ENCODE results near the gene TPCN1.

TPCN1 gene

DNA sequence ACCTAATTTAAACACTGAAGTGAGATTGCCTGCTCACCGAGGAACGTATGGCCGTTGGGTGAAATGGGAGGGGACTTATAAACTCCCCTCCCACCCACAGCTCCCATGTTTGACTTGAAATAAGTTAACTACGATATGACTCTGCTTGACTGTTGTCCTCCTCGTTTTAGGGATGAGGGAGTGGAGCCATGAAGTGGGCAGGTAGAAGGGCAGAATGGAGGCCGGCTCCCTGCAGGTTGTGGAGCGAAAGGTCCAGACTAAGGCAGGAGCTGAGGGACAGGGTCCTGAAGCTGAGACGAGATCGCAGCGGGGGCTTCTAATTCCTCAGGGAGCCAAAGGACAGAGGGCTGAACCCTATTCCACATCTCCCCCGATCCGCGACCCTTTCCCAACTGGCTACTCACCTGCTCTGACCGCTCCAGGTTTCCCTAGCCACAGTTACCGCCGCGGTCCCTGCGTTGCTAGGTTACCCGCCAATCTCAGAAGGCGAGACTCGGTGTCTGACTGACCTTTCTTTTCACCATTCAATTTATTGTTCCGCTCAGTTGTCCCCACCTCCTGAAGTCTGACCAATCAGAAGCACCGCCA, 577 bp upstream of the TPCN1 start:
- DNase-seq, result no peak
- in situ Hi-C loops (cut with MboI; ENCODE audit: low pct_unique_long_range_greater_than_20kb, low sequenced_read_pairs), result no loop called here

DNA sequence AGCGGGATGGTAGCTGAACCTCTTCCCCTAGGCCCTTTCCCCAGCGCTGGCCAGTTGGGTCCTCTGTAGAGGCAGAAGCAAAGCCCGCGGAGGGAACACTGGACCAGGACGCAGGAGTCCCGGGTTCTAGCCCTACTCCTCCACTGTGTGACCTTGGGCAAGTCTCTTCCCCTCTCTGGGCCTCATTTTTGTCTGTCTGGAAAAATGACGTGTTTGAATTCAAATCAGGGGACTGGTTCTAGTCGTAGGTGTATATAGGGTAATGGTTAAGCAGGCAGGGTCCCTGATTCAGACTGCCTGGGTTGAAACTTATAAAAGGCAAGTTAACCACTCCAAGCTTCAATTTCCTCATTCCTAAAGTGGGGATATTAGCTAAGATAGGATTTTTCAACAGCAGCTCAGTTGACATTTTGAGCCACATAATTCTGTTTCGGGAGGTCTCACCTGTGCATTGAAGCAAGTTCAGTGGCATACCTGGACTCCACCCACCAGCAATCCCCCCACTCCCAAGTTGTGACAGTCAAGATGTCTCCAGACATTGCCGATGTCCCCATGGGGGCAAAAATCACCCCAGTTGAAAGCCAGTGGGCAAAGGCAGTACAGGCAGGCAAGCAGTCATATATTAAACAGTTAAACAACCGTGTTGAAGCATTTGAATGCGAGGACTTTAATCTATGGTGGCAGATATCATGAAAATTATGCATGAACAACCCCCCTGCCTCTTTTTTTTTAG, 899 bp downstream of the TPCN1 start:
- in situ Hi-C loops (cut with MboI; ENCODE audit: low pct_unique_long_range_greater_than_20kb, low sequenced_read_pairs), result no loop called here
- no peak for DNase-seq

DNA sequence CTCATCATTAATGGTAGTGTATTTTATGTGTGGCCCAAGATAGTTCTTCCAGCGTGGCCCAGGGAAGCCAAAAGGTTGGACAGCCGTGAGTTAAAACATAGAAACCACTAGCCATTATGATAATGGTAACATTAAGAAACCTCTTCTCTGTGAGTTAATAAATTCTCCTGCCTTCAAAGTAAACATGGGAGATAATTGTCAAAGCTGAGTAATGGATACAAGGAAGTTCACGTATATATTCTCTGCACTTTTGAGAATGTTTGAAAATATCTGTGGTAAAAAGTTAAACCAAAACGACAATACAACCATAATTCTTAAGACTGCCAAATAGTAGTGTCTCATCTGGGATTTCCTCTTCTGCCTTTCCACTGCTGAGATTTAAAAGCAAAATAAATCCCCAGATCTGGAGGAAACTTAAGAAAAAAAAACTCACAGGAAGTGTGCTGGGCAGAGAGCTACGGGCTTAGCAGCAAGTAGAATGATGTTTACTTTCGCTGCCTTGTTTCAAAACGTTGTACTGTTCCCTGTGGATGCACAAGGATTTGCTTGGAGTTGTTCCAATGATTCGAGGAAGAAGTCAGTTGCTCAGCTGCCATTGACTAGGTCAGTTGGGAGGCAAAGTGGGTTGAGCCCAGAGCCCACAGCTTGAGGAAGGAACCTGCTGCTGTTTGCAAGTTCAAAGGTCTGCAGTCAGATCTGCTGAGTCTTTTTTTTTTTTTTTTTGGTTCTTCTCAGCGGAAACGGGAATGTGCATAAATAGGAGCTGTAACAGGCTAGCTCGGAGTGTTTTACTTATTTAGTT, 1.7 kb downstream of the TPCN1 start:
- in situ Hi-C loops (cut with MboI; ENCODE audit: low pct_unique_long_range_greater_than_20kb, low sequenced_read_pairs), result no loop called here

DNA sequence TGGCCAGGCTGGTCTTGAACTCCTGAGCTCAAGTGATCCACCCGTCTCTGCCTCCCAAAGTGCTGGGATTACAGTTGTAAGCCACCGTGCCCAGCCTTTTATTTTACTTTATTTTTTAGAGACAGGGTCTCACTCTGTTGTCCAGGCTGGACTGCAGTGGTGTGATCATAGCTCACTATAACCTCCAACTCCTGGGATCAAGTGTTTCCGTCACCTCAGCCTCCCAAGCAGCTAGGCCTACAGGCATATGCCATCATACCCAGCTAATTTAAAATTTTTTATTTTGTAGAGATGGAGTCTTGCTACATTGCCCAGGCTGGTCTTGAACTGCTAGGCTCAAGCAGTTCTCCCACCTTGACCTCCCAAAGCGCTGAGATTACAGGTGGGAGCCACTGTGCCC, 3.7 kb downstream of the TPCN1 start:
- in situ Hi-C loops (cut with MboI; ENCODE audit: low pct_unique_long_range_greater_than_20kb, low sequenced_read_pairs), result no loop called here
- no peak for DNase-seq

More for the DNA sequence above, 1.7 kb downstream of the TPCN1 start:
- peak; percentile 42 for DNase-seq

DNA sequence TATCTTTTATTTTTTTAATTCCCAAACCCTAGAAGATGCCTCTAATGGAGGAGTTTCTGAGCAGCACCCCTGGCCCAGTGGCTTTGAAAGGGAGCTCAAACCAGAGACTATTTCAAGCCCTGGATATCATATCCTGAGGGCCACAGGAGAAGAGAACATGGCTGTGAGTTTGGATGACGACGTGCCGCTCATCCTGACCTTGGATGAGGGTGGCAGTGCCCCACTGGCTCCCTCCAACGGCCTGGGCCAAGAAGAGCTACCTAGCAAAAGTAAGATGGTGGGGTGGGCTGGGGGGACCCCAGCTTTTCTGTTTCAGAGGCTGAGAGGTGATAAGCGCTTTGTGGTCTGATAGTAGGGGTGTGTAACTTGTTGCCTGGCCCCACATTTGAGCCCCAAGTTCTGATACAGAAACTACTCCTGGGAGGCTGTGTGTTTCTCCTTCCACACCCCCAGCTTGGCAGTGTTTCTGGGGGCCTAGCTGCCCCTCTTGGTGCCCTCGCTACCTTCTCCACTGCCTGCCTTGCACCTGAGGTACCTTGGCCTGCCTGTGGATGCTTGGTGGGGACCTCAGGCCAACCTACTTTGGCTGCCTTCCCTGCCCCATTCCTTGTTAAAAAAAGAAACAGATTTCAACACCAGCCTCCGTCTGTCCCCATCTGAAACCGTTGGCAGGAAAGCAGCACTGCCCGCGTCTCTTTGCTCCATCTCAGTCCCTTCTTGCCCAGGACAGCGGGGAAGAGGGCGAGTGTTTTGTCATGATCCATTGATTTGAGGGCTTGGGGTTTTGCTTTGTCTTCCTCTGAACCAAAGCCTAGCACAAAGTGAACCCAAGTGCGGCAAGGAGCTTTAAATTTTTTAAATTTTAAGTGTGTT, 5.7 kb downstream of the TPCN1 start:
- no peak for DNase-seq
- in situ Hi-C loops (cut with MboI; ENCODE audit: low pct_unique_long_range_greater_than_20kb, low sequenced_read_pairs), result no loop called here

DNA sequence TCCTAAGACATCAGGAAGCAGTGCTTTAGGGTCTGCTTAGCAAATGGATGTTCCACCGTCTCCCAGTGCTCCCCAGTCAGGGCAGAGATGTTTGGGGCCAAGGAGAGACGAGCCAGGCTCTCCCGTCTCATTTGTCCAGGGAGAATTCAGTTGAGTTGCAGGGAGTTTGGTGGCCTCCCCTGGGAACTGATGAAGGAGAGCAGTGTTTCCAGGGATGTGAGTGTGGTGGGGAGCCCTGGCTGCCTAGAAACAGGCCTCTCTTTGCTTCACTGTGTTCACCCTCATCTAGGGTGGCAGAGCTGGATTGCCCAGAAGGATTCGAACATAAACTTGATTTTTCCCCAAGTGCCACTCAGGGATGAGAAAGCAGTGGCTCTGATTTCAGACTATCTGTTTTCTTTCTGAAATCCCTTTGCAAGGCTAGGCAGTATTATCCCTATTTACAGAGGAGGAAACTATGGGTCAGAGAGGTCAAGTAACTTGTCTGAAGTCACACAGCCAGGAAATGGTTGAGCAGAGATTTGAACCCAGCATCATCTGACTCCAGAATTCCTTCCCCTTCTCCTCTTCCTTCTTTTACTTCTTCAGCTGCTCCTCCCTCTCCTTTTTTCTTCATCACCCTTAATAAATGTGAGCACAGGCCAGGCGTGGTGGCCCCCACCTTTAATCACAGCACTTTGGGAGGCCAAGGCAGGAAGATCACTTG, 6.6 kb downstream of the TPCN1 start:
- DNase-seq, result no peak
- in situ Hi-C loops (cut with MboI; ENCODE audit: low pct_unique_long_range_greater_than_20kb, low sequenced_read_pairs), result no loop called here

DNA sequence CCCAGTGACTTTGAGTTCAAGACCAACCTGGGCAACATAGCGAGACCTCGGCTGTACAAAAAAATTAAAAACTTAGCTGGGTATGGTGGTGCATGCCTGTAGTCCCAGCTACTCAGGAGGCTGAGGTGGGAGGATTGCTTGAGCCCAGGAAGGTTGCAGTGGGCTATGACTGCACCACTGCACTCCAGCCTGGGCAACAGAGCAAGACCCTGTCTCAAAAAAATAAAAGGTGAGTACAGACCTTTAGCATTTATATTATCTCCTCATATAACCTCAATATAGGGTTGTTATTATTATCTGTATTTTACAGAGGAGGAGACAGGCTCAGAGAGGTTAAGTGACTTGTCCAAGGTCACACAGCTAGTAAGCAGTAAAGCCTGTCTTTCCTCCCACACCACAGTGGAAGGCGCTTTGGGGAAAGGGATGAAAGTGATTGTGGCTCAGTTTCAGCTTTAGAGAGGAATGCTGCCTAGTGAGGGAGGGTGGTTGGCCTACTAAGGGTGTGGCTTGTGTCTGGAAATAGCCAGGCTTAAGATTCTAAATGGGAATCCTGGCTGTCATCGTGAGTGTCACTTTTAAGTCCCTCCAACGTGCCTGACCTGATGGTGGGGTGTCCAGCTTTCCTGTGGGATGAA, 7.2 kb downstream of the TPCN1 start:
- no peak for DNase-seq
- in situ Hi-C loops (cut with MboI; ENCODE audit: low pct_unique_long_range_greater_than_20kb, low sequenced_read_pairs), result no loop called here

DNA sequence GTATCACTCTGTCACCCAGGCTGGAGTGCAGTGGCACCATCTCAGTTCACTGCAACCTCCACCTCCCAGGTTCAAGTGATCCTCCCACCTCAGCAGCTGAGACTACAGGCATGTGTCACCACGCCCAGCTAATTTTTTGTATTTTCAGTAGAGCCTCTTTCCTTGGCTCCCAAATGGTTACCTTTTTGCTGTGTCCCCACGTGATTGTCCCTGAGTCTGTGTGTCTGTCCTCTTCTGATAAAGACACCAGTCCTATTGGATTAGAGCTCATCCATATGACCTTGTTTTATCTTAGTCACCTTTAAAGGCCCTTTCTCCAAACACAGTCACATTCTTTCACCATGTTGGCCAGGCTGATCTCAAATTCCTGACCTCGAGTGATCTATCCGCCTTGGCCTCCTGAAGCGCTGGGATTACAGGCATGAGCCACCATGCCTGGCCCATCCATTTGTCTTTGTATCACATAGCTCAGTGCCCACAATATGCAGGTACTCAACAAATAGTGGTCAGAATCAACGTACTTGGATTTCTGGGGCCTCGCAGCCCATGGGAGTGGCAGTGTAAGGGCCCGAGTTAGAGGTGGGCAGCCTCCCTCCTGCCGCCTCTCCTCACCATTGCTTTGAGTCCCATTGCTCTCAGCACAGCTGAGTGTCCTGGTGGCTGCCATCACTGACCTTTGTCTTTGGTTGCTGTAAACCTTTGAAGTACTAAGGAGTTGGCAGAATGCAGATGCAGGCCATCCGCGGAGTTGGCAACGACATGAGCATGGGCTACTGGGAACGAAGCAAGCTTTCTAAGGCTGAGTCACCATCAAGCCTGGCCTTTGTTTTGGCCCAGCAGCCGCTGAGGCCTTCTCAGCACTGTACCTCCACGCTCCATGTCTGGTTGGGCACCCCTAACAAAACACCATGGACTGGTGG, 9.3 kb downstream of the TPCN1 start:
- in situ Hi-C loops (cut with MboI; ENCODE audit: low pct_unique_long_range_greater_than_20kb, low sequenced_read_pairs), result no loop called here

DNA sequence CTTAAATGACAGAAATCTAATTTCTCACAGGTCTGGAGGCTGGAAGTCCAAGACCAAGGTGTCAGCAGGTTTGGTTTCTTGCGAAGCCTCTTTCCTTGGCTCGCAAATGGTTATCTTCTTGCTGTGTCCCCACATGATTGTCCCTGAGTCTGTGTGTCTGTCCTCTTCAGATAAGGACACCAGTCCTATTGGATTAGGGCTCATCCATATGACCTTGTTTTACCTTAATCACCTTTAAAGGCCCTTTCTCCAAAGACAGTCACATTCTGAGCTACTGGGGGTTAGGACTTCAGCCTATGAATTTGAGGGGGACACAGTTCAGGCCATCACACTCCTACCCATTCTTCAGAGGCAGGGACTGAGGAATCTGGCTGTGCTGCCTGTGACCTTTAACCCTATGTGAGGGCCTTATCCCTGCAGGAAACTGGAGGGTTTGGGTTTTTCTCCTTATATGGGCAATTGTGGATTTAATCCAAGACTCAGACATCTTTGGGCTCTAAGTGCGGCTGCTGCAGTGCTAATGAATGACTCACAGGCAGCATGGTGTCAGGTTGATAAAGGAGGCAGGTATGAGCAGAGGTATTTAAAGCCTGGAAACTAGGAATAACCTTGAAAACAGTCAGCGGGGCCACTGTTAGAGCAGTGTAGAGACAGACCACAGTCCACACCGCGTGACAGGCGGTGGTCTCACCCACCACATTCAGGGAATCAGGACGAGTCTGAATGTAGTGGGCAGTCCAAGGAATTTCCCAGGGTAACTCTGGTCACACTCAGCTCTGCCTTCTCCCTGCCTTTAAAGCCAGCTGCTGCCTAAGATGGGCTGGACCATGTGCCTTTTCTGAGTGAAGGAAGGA, 10.2 kb downstream of the TPCN1 start:
- no peak for DNase-seq
- in situ Hi-C loops (cut with MboI; ENCODE audit: low pct_unique_long_range_greater_than_20kb, low sequenced_read_pairs), result no loop called here

More for the DNA sequence above, 9.3 kb downstream of the TPCN1 start:
- no peak for DNase-seq

DNA sequence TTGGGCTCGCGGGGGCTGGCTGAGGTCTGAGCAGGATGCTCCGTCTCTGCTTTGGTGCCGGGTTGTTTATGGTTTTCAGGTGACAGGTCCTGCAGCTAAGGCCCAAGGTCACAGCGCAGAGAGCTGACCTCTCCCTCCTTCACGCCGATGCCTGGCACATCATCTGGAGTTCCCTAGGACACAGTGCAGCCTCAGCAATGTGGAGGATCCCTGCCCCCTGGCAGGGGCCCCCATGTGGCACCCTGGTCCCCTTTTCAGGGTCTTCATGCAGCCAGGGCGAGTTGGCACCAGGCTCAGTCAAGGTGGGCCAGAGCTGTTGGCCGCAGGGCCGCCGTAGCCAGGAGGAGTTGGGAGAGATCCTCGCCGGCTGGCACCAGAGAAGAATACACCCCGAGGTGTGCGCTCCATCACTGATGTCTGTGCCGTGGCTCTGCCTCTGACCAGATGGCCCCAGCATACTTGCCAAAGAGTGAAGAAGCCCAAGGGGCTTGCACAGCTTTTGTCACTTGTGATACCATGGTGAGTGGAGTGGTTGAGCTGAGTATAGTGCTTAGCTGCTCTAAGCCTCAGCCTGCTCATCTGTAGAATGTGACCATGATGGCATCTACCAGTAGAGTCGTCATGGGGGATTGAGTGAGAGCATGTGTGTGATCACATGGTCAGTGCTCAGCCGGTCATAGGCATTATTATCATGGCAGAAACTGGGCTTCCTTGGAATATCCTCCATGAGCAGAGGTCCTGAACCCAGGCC, 11.0 kb downstream of the TPCN1 start:
- no peak for DNase-seq
- in situ Hi-C loops (cut with MboI; ENCODE audit: low pct_unique_long_range_greater_than_20kb, low sequenced_read_pairs), result no loop called here

DNA sequence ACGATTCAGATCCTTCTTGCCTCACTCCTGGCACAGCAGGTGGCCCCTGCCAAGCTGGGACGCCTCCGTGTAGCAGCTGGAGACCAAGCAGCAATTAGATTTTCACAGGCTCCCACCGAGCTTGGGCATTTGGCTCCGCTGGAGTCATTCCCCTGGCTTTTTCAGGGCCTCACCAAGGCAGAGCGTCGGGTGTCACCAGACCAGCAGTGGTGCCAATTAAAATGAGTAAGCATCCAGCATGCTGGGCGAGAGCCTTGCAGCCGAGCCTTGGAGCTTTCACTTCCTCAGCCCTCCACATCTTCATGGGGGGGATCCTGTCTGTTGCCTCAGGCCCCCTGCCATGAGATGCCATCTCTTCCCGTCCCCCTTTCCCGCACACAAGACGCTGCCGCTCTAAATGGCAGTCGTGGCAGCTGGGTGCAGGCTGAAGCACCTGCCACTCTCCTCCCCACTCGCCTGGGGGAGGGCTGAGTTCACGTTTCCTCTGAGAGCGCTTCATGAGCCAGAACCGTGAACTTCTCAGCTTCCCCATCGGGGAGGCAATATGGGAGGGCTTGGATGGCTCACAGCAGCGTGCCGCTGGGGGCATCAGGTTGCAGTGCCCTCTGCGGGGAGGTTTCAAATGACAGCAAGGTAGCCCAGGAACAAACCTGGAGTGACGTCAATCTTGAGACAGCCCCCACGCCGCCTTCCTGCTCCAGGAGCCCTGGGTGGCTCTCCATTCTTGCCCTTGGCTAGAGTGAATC, 11.7 kb downstream of the TPCN1 start:
- in situ Hi-C loops (cut with MboI; ENCODE audit: low pct_unique_long_range_greater_than_20kb, low sequenced_read_pairs), result no loop called here
- no peak for DNase-seq

DNA sequence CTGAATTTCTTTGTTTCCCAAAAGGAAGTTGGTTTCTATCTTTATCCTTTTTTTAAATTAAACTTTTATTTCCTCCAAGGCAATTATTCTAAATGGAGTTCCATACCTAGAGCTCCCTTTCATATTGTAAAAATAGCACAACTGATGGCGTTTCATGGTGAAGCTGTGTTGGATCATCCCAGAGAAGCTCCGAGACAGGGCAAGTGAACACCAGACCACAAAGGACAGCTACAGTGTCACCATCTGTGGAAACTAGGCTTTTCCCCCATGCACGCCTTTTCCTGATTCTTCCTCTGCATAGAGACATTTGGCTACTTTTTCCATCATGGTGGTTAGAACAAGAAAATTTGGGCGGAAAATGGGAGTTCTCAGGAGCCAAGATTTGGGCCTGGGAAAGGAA, 12.7 kb downstream of the TPCN1 start:
- DNase-seq, result no peak
- in situ Hi-C loops (cut with MboI; ENCODE audit: low pct_unique_long_range_greater_than_20kb, low sequenced_read_pairs), result no loop called here

DNA sequence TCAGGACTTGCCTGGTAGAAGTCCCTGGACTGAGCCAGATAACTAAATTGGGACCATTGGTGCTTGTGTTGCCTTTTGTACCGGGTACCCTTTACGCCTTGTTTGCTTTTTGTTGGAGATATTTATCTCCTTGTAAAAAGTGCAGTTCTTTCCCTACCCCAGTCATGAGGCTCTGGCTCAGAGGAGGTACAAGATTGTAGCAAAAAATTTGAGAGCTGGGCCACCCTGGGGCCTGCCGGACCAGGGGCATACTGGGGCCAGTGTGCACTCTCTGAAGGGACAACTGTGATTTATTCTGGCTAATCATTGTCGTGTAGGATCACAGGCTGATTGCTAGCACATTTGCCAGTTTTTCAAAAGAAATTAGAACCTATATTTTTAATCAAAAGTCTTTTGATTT, 13.2 kb downstream of the TPCN1 start:
- in situ Hi-C loops (cut with MboI; ENCODE audit: low pct_unique_long_range_greater_than_20kb, low sequenced_read_pairs), result no loop called here
- no peak for DNase-seq

DNA sequence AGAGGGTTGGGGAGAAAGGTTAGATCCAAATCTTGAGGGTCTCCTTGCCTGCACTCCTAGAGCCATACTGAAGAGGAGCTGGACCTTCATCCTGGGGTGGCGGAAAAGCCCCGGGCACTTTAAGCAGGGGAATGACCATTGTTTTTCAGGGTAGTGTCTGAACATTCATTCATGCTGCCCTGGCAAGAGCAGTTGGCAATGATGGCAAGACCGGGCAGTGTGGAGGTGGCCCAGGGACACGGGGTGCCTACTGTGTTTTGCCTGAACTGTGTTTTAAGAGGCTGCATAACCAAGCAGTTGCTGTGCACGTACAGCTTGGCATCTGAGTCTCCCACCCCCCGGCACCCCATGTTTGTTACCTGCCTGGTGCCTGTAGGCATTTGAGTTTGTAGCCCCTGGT, 14.7 kb downstream of the TPCN1 start:
- in situ Hi-C loops (cut with MboI; ENCODE audit: low pct_unique_long_range_greater_than_20kb, low sequenced_read_pairs), result no loop called here
- no peak for DNase-seq

Data from KBM-7 (cell line).